ENCODE measurements around the gene THAP4.

DNA sequence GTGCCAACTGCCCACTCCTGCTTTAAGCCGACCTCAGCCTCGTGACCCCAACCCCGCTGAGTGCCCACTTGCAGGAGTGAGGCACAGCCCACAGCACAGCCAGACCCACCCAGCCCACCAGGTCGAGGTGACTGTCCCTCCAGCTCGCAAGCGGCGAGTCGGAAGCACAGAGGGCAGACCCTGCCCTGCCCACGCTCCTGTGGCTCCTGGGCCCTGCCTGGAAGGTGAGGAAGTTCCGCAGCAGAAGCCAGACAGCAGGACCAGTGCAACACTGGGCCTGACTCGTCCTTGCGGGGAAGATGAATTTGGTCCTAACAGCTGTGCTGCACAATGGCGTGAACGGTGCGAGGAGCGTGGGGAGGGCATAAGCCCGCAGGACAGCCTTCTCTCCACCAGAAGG is 39.7 kb upstream of the THAP4 start:
- TF ChIP-seq ZNF260 (CRISPR knock-in tag; IDR thresholded peaks at IDR 0.05; ENCODE audit: borderline replicate concordance, low read depth): no peak
- TF ChIP-seq, protein P1, sequence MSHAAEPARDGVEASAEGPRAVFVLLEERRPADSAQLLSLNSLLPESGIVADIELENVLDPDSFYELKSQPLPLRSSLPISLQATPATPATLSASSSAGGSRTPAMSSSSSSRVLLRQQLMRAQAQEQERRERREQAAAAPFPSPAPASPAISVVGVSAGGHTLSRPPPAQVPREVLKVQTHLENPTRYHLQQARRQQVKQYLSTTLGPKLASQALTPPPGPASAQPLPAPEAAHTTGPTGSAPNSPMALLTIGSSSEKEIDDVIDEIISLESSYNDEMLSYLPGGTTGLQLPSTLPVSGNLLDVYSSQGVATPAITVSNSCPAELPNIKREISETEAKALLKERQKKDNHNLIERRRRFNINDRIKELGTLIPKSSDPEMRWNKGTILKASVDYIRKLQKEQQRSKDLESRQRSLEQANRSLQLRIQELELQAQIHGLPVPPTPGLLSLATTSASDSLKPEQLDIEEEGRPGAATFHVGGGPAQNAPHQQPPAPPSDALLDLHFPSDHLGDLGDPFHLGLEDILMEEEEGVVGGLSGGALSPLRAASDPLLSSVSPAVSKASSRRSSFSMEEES (CRISPR knock-in tag; IDR thresholded peaks at IDR 0.05): no peak
- no peak for TF ChIP-seq EP300 (IDR thresholded peaks at IDR 0.05; ENCODE audit: low read depth in 2 of 2, low read length in 2 of 2)
- no peak for TF ChIP-seq EP300 (CRISPR knock-in tag; IDR thresholded peaks at IDR 0.05; ENCODE audit: borderline replicate concordance)
- TF ChIP-seq, protein P2, sequence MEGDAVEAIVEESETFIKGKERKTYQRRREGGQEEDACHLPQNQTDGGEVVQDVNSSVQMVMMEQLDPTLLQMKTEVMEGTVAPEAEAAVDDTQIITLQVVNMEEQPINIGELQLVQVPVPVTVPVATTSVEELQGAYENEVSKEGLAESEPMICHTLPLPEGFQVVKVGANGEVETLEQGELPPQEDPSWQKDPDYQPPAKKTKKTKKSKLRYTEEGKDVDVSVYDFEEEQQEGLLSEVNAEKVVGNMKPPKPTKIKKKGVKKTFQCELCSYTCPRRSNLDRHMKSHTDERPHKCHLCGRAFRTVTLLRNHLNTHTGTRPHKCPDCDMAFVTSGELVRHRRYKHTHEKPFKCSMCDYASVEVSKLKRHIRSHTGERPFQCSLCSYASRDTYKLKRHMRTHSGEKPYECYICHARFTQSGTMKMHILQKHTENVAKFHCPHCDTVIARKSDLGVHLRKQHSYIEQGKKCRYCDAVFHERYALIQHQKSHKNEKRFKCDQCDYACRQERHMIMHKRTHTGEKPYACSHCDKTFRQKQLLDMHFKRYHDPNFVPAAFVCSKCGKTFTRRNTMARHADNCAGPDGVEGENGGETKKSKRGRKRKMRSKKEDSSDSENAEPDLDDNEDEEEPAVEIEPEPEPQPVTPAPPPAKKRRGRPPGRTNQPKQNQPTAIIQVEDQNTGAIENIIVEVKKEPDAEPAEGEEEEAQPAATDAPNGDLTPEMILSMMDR (CRISPR knock-in tag; IDR thresholded peaks at IDR 0.05): no peak
- no peak for TF ChIP-seq ELF3 (CRISPR knock-in tag; IDR thresholded peaks at IDR 0.05)
- TF ChIP-seq CAMTA2 (CRISPR knock-in tag; IDR thresholded peaks at IDR 0.05; ENCODE audit: borderline replicate concordance): no peak
- no peak for TF ChIP-seq IRF2 (CRISPR knock-in tag; IDR thresholded peaks at IDR 0.05)
- no peak for TF ChIP-seq ARHGAP35 (CRISPR knock-in tag; IDR thresholded peaks at IDR 0.05; ENCODE audit: borderline replicate concordance)
- no peak for TF ChIP-seq TAF1 (CRISPR knock-in tag; IDR thresholded peaks at IDR 0.05)
